Stimulated activated CD4-positive, alpha-beta T cell treated with anti-CD3 and anti-CD28 coated beads, Interleukin-1b, Interleukin-23, amount 100 ng/mL, for 4 hours (primary cell): ENCODE results near the gene CDH20.
A peak's percentile ranks its signal among the peaks of the same experiment; 100 is the strongest.

Source experiments
- DNase-seq, 2 donors: peaks; one replicate each; pipeline ENCODE4 v3.0.0-alpha.2; 2020; ENCODE audit warnings: low read depth in 2 of 2

Gene CDH20

GRCh38 chr18:61531182-61531581, 198.0 kb downstream of the CDH20 start:
- no peak for DNase-seq

GRCh38 chr18:61531891-61532290, 198.7 kb downstream of the CDH20 start:
- no peak for DNase-seq

GRCh38 chr18:61535401-61535800, 202.2 kb downstream of the CDH20 start:
- no peak for DNase-seq

GRCh38 chr18:61541673-61542072, 208.4 kb downstream of the CDH20 start:
- no peak for DNase-seq

GRCh38 chr18:61542596-61542995, 209.4 kb downstream of the CDH20 start:
- DNase-seq: no peak

GRCh38 chr18:61543518-61543917, 210.3 kb downstream of the CDH20 start:
- no peak for DNase-seq

- no peak for DNase-seq
Observed at GRCh38 chr18:61544178-61544577, 210.9 kb downstream of the CDH20 start.

GRCh38 chr18:61545281-61546245, 212.3 kb downstream of the CDH20 start:
- no peak for DNase-seq

GRCh38 chr18:61546590-61546989, 213.4 kb downstream of the CDH20 start:
- no peak for DNase-seq

- DNase-seq: no peak
Observed at GRCh38 chr18:61549416-61549815, 216.2 kb downstream of the CDH20 start.

GRCh38 chr18:61549889-61550288, 216.7 kb downstream of the CDH20 start:
- DNase-seq: no peak

GRCh38 chr18:61551586-61551985, 218.4 kb downstream of the CDH20 start:
- DNase-seq: peak in 1 of 2 donors; percentile 11

GRCh38 chr18:61553045-61553659, 219.9 kb downstream of the CDH20 start:
- DNase-seq: no peak

GRCh38 chr18:61554117-61554776, 221.0 kb downstream of the CDH20 start:
- peak in 1 of 2 donors; percentile 3 for DNase-seq

- no peak for DNase-seq
Observed at GRCh38 chr18:61554946-61555361, 221.7 kb downstream of the CDH20 start.

GRCh38 chr18:61556316-61556715, 223.1 kb downstream of the CDH20 start:
- DNase-seq: no peak

GRCh38 chr18:61556862-61557261, 223.6 kb downstream of the CDH20 start:
- no peak for DNase-seq

- DNase-seq: no peak
Observed at GRCh38 chr18:61569176-61569892, 236.1 kb downstream of the CDH20 start.

- DNase-seq: no peak
Observed at GRCh38 chr18:61570070-61570469, 236.8 kb downstream of the CDH20 start.

GRCh38 chr18:61572084-61572655, 238.9 kb downstream of the CDH20 start:
- no peak for DNase-seq

GRCh38 chr18:61572871-61573270, 239.6 kb downstream of the CDH20 start:
- no peak for DNase-seq
